T-helper 1 cell treated with Interleukin-12 subunit alpha and Interleukin-12 subunit beta and Interleukin-4 antibody, amounts not matched to agents 30 μg/mL and 1 μg/mL, for 36 hours (primary cell): ENCODE results near the gene NIT2.

Experiments
- H3K27ac Mint-ChIP-seq: one replicate; pipeline ENCODE4 v1.8.0; 2021; ENCODE audit warnings: mild to moderate bottlenecking, mixed read lengths
- H3K27me3 Mint-ChIP-seq: one replicate; pipeline ENCODE4 v1.8.0; 2021; ENCODE audit warnings: low read depth, mixed read lengths
- H3K36me3 Mint-ChIP-seq: one replicate; pipeline ENCODE4 v1.8.0; 2021; ENCODE audit warnings: low read depth, mixed read lengths
- H3K4me1 Mint-ChIP-seq: one replicate; pipeline ENCODE4 v1.8.0; 2021; ENCODE audit warnings: low read depth, mixed read lengths
- H3K4me3 Mint-ChIP-seq: one replicate; pipeline ENCODE4 v1.8.0; 2021; ENCODE audit warnings: mild to moderate bottlenecking, moderate library complexity, mixed read lengths
- H3K9me3 Mint-ChIP-seq: one replicate; pipeline ENCODE4 v1.8.0; 2021; ENCODE audit warnings: mixed read lengths

Gene NIT2

GRCh38 chr3:100396967-100397366 is 62.4 kb downstream of the NIT2 start:
- Mint-ChIP-seq H3K36me3 (peaks cover 3% of the 10 kb centered on the region), H3K27ac (no peak overlapping the region), H3K4me3 (no peak overlapping the region), H3K9me3 (no peaks in the 10 kb centered on the region), H3K4me1 (peaks cover 36% of the 10 kb centered on the region), H3K27me3 (no peaks in the 10 kb centered on the region)

DNA sequence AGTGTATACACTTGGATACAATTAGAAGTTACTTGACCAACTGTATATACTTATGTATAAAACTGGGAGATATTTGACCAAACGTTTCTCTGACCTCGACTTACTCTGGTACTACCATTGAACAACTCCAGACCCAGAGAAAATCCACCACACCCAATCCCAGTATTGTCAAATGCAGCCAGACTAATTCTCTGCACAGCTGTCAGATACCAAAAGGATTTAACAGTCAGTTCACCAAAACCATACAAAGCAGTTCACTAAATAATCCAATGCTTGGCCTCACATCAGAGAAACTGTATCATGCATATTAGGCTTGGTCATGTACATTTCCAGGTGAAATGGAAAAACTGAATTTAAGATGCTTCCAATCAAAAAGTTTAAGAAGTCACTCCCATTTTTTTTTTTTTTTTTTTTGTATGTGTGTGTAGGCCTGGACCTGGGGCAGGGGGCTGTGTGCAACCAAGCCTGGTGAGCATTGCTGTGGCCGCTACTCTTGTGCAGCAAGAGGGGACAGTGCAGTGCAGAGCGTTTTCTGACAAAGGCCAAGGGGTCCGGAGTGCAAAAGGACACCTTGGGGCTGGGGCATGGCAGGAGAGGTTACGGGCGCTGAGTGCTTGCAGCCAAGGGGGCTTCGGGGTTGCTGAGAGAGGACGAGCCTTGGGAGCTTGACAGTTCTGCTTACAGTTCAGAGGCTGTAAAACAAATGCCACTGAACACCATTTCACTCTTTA is 64.9 kb downstream of the NIT2 start:
- H3K27me3 Mint-ChIP-seq, result no peaks in the 10 kb centered on the region
- peaks cover 49% of the 10 kb centered on the region for H3K4me1 Mint-ChIP-seq
- H3K36me3 Mint-ChIP-seq, result no peaks in the 10 kb centered on the region
- peak overlapping the region; percentile 78 for H3K27ac Mint-ChIP-seq
- no peaks in the 10 kb centered on the region for H3K9me3 Mint-ChIP-seq
- H3K4me3 Mint-ChIP-seq, result peak overlapping the region; percentile 98

DNA sequence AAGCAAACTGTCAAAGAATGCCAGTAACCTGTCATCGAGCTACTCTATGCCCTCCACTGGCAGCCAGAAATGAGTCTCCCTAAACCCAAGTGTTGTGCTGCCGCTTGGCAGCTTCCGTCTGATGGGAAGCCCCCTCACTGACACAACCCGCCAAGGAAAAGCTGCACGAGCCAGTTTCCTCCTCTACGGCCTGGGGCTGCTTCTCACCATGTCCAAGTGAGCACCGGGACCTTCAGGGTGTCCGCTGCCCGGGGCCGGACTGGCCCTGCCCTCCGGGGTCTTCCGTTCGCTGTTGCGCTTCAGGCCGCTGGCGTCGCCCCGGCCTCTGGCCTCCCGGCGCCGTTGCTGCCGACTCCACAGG is 65.8 kb downstream of the NIT2 start:
- Mint-ChIP-seq H3K27me3 (no peaks in the 10 kb centered on the region), H3K36me3 (peaks cover 1% of the 10 kb centered on the region), H3K27ac (peak overlapping the region; percentile 78), H3K4me3 (peak overlapping the region; percentile 98), H3K9me3 (no peaks in the 10 kb centered on the region), H3K4me1 (peaks cover 51% of the 10 kb centered on the region)

DNA sequence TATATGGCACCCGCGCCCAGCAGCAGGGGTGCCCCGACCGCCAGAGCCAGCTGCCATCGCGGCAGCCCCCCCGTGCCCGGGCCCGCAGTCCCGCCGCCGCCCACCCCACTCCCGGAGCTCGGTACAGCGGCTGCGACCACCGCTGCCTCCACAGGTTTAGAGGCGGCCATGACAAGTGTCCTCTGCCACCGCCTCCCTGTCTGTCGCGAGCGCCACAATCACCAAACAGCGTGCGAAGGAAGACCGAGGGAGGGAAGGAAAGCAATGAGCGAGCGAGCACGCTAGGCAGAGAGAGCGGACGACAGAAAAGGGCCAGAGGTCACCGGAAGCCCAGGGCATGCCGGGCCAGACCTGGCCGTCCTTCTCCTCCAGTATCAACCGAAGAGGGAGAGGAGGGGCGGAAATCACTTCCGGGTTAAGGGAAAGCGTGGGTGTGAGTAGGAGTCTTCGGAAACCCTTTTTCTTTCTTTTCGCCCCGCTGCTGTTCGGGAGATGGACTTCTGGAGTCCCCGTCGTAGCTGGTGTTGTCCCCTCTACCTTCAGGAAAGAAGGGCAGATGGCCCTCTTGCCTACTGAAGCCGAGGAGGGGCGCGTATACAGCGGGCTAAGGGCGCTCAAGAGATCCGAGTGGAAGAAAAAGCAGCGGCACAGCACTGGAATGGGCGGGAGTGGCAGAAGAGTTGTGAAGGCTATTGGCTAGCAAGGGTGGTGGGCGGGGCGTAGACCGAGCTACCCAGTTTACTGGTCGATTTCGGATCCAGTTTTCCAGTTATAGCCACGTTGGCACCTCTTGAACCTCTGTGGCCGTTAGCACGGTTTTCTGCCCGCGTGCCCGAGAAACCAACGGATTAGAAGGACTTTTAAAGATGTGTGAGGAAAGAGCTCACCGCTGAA is 66.5 kb downstream of the NIT2 start, which contains the start of the genes LNP1 and TOMM70:
Gene LNP1 (plus strand): TSS at position 760 of the 894 bp plus-strand sequence. CDS start 28,191 bp downstream, outside the sequence.
Gene TOMM70 (minus strand): TSS at position 310 of the 894 bp plus-strand sequence. CDS start 140 bp downstream, at position 170.
- H3K4me3 Mint-ChIP-seq, result peak within 1 kb of the TSS; percentile 98
- peaks cover 49% of the 10 kb centered on the region for H3K4me1 Mint-ChIP-seq
- no peaks in the 10 kb centered on the region for H3K27me3 Mint-ChIP-seq
- H3K27ac Mint-ChIP-seq, result peak within 1 kb of the TSS; percentile 96
- H3K9me3 Mint-ChIP-seq, result peaks cover 5% of the 10 kb centered on the region
- peaks cover 4% of the 10 kb centered on the region for H3K36me3 Mint-ChIP-seq

DNA sequence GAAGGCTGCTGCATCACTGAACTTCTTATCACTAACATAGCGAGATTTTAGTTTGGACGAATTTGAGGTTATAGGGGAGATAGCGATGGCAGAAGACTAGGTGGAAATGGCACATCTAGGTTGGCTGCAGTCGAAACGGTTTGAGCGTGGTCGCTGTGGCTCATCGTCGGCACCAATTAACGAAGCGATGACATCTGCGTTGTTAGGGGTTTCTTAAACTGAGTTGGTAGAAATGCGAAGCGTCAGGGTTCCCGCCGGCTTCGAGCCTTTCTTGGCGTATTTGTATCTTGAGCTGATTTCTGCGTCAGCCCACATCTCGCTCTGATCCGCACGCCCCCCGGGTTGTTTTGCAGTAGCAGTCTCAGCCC is 67.1 kb downstream of the NIT2 start:
- no peaks in the 10 kb centered on the region for H3K27me3 Mint-ChIP-seq
- H3K9me3 Mint-ChIP-seq, result peaks cover 5% of the 10 kb centered on the region
- H3K27ac Mint-ChIP-seq, result peak overlapping the region; percentile 96
- H3K36me3 Mint-ChIP-seq, result peaks cover 4% of the 10 kb centered on the region
- H3K4me3 Mint-ChIP-seq, result peak overlapping the region; percentile 98
- H3K4me1 Mint-ChIP-seq, result peaks cover 48% of the 10 kb centered on the region

- peak overlapping the region; percentile 96 for H3K27ac Mint-ChIP-seq
- peaks cover 10% of the 10 kb centered on the region for H3K9me3 Mint-ChIP-seq
- no peaks in the 10 kb centered on the region for H3K27me3 Mint-ChIP-seq
- H3K4me1 Mint-ChIP-seq, result peaks cover 44% of the 10 kb centered on the region
- peak overlapping the region; percentile 98 for H3K4me3 Mint-ChIP-seq
- peaks cover 5% of the 10 kb centered on the region for H3K36me3 Mint-ChIP-seq
These were observed 67.7 kb downstream of the NIT2 start for GRCh38 chr3:100402256-100402655.

DNA sequence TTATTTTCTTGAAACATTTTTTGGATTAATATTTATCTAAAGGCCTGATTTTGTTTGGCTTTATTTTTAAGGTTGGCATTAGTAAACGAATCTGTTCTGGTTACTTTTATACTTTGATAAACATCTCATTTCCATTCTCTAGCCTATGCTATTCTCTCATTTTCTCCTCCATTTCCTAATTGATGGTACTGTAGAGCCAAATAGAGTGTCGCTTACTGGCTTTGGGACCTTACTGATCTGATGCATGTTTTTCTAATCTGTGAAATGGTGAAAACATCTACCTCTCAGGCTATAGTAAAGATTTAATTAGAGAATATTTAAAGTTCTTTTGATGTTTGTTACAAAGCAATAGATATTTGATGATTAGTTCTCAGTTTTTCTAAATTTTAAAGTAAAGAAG is 68.3 kb downstream of the NIT2 start:
- Mint-ChIP-seq H3K36me3 (peaks cover 11% of the 10 kb centered on the region), H3K4me1 (peaks cover 44% of the 10 kb centered on the region), H3K9me3 (peaks cover 16% of the 10 kb centered on the region), H3K4me3 (peak overlapping the region; percentile 98), H3K27me3 (no peaks in the 10 kb centered on the region), H3K27ac (peak overlapping the region; percentile 38)

GRCh38 chr3:100403362-100404249 is 69.0 kb downstream of the NIT2 start:
- H3K9me3 Mint-ChIP-seq, result peaks cover 20% of the 10 kb centered on the region
- peaks cover 13% of the 10 kb centered on the region for H3K36me3 Mint-ChIP-seq
- H3K27me3 Mint-ChIP-seq, result no peaks in the 10 kb centered on the region
- peaks cover 41% of the 10 kb centered on the region for H3K4me1 Mint-ChIP-seq
- H3K27ac Mint-ChIP-seq, result no peak overlapping the region
- H3K4me3 Mint-ChIP-seq, result peak overlapping the region; percentile 15

DNA sequence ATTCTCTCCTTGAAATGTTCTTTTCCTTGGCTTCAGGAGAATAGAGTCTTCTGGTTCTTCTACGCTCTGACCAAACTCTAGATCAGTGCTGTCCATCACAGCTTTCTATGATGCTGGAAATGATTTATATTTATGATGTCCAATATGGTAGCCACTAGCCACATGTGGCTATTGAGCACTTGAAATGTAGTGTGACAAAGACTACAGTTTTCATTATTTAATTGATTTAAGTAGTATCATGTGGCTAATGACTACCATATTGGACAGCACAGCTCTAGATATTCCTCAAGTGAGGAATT is 69.6 kb downstream of the NIT2 start:
- peaks cover 23% of the 10 kb centered on the region for H3K9me3 Mint-ChIP-seq
- no peak overlapping the region for H3K4me3 Mint-ChIP-seq
- no peaks in the 10 kb centered on the region for H3K27me3 Mint-ChIP-seq
- peaks cover 36% of the 10 kb centered on the region for H3K4me1 Mint-ChIP-seq
- peaks cover 13% of the 10 kb centered on the region for H3K36me3 Mint-ChIP-seq
- no peak overlapping the region for H3K27ac Mint-ChIP-seq

- Mint-ChIP-seq H3K27me3 (no peaks in the 10 kb centered on the region), H3K36me3 (peaks cover 16% of the 10 kb centered on the region), H3K4me3 (no peak overlapping the region), H3K9me3 (peaks cover 23% of the 10 kb centered on the region), H3K27ac (no peak overlapping the region), H3K4me1 (peaks cover 21% of the 10 kb centered on the region)
These were observed 72.6 kb downstream of the NIT2 start for GRCh38 chr3:100407164-100407563.

DNA sequence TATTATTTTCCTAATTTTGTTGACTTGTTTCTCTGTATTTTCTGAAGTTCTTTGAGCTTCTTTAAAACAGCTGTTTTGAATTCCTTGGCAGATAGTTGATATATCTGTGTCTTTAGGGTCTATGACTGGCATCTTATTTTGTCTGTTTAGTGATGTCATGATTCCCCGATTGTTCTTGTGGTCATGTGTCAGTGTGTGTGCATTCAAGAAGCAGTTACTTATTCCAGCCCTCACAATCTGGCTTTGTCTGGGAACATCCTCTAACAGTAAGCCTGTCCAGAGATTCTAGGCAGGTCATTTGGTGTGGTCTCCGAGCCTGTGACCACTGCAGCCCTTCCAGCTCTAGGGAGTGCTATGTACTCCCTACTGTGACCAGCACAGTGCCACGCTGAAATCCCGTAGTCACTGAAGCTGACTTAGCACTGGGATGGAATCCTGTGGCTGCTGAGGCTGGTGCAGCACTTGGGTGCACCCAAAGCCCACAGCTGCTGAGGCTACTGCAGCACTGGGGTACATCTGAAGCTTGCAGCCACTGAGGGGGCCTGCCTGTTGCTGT is 73.5 kb downstream of the NIT2 start:
- H3K27me3 Mint-ChIP-seq, result no peaks in the 10 kb centered on the region
- H3K9me3 Mint-ChIP-seq, result peaks cover 23% of the 10 kb centered on the region
- H3K4me1 Mint-ChIP-seq, result peaks cover 14% of the 10 kb centered on the region
- peaks cover 17% of the 10 kb centered on the region for H3K36me3 Mint-ChIP-seq
- H3K4me3 Mint-ChIP-seq, result no peak overlapping the region
- H3K27ac Mint-ChIP-seq, result no peak overlapping the region
